GM23248 (cell line): Measurements from ENCODE around the gene SLC35D3.

ENCODE experiments used
- EZH2 ChIP-seq: fragments of 200-600 bp; sonication (generic); IDR thresholded peaks from 2 replicates; pipeline ENCODE4 v1.6.1; 2018; ENCODE audit warnings: antibody characterized with exemption, mild to moderate bottlenecking; ENCODE audit not compliant: insufficient read depth, poor library complexity, severe bottlenecking
- EZH2phosphoT487 ChIP-seq: fragments of 200-600 bp; sonication (generic); IDR thresholded peaks from 2 replicates; pipeline ENCODE4 v1.6.1; 2018; ENCODE audit warnings: antibody characterized with exemption, moderate library complexity, mild to moderate bottlenecking, low read depth; ENCODE audit not compliant: insufficient read depth

DNA sequence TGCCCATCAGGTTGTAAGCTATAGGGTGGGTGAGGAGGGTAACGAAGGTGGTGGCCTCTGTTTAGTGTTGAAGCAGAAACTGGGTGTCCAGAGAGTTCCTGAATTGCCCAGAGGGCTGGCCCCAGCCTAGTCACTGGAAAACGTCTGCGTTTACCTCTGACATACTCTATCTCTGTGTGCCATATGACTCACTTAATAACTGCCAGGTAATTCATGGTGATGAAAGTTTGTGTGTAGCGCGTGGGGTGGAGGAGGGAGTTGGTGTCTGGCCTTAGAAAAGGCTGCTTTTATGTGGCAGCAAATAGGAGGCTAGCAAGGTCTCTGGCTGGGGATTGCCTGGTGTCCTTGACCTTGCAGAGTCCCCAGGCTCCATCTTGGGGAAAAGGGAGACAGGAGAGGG, 47.3 kb downstream of the SLC35D3 start:
- TF ChIP-seq EZH2phosphoT487 (no peak), EZH2 (no peak)
